H1 (cell line): ENCODE results near the gene GRK3.

ENCODE experiments used
- CTBP2 ChIP-seq: IDR thresholded peaks from 2 replicates; pipeline ENCODE4 v1.7.0; 2011; ENCODE audit warnings: borderline replicate concordance, mild to moderate bottlenecking, moderate library complexity, mixed read lengths, low read length; ENCODE audit not compliant: insufficient read depth, insufficient read length
- EP300 ChIP-seq, 2 experiments: IDR thresholded peaks; 1 replicate in 1 of 2; 2 replicates in 1 of 2; pipeline ENCODE4 v1.6.1; 2011 to 2012; ENCODE audit warnings: low read depth in 2 of 2, low read length in 2 of 2, mild to moderate bottlenecking in 2 of 2, borderline replicate concordance in 1 of 2, inconsistent platforms in 1 of 2, moderate library complexity in 1 of 2
- EZH2 ChIP-seq: fragments of 200-600 bp; sonication (generic); IDR thresholded peaks from 2 replicates; pipeline ENCODE4 v1.7.1; 2012; ENCODE audit warnings: low read depth, mild to moderate bottlenecking, moderate library complexity, low read length, inconsistent platforms; ENCODE audit not compliant: severe bottlenecking
- JUN ChIP-seq: IDR thresholded peaks from 2 replicates; pipeline ENCODE4 v1.6.1; 2011; ENCODE audit warnings: low read depth, mild to moderate bottlenecking, improper control_type of control experiment, low read length
- NANOG ChIP-seq: IDR thresholded peaks from 2 replicates; pipeline ENCODE4 v1.6.1; 2011; ENCODE audit warnings: low read length, low read depth, mild to moderate bottlenecking, inconsistent platforms; ENCODE audit not compliant: insufficient read depth, poor library complexity, severe bottlenecking
- POLR2A ChIP-seq, 2 experiments: IDR thresholded peaks; 1 replicate in 1 of 2; 2 replicates in 1 of 2; pipeline ENCODE4 v1.6.1; 2011; ENCODE audit warnings: low read depth in 2 of 2, low read length in 2 of 2, mild to moderate bottlenecking in 2 of 2; ENCODE audit errors: control extremely low read depth in 1 of 2
- POLR2AphosphoS5 ChIP-seq: IDR thresholded peaks from 2 replicates; pipeline ENCODE4 v1.6.1; 2011; ENCODE audit warnings: low read depth, low read length
- SP2 ChIP-seq: IDR thresholded peaks from 2 replicates; pipeline ENCODE4 v1.6.1; 2012; ENCODE audit warnings: mild to moderate bottlenecking, low read length, inconsistent platforms
- TAF1 ChIP-seq: IDR thresholded peaks from 2 replicates; pipeline ENCODE4 v1.6.1; 2011; ENCODE audit warnings: mild to moderate bottlenecking, low read depth, low read length
- TCF12 ChIP-seq: IDR thresholded peaks from 2 replicates; pipeline ENCODE4 v1.6.1; 2011; ENCODE audit warnings: low read depth, mild to moderate bottlenecking, low read length
- TF ChIP-seq, protein P1 (sequence below), 3 experiments: IDR thresholded peaks; 1 replicate in 2 of 3; 2 replicates in 1 of 3; pipeline versions ENCODE4 v1.5.1 to v1.6.1; 2011; ENCODE audit warnings: low read length in 3 of 3, mild to moderate bottlenecking in 3 of 3, inconsistent platforms in 2 of 3, low read depth in 1 of 3, moderate library complexity in 1 of 3; ENCODE audit not compliant: insufficient read depth in 1 of 3; ENCODE audit errors: control extremely low read depth in 1 of 3
- TF ChIP-seq, protein P2 (sequence below): IDR thresholded peaks from 2 replicates; pipeline ENCODE4 v1.6.1; 2011; ENCODE audit warnings: low read depth, mild to moderate bottlenecking, low read length; ENCODE audit not compliant: insufficient read depth
- TF ChIP-seq, protein P3 (sequence below): IDR thresholded peaks from 2 replicates; pipeline ENCODE4 v1.6.1; 2012; ENCODE audit warnings: inconsistent platforms

DNA sequence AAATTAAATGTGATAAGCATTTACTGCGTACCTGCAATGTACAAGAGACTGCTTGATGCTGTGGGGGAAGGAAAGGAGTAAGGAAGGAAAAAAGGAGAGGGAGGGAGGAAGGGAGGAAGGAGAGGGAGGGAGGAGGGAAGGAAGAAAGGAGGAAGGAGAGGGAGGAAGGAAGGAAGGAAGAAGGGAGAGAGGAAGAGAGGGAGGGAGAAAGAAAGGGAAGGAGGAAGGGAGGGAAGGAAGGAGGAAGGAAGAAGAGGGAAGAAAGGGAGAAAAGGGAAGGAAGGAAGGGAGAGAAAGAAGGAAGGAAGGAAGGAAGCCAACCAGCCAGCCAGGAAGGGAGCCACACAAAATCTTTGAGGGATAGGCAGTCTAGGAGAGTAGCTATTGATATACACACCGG, 133.5 kb downstream of the GRK3 start:
- no peak for TF ChIP-seq NANOG
- TF ChIP-seq, protein P1, sequence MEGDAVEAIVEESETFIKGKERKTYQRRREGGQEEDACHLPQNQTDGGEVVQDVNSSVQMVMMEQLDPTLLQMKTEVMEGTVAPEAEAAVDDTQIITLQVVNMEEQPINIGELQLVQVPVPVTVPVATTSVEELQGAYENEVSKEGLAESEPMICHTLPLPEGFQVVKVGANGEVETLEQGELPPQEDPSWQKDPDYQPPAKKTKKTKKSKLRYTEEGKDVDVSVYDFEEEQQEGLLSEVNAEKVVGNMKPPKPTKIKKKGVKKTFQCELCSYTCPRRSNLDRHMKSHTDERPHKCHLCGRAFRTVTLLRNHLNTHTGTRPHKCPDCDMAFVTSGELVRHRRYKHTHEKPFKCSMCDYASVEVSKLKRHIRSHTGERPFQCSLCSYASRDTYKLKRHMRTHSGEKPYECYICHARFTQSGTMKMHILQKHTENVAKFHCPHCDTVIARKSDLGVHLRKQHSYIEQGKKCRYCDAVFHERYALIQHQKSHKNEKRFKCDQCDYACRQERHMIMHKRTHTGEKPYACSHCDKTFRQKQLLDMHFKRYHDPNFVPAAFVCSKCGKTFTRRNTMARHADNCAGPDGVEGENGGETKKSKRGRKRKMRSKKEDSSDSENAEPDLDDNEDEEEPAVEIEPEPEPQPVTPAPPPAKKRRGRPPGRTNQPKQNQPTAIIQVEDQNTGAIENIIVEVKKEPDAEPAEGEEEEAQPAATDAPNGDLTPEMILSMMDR (IDR thresholded peaks at IDR 0.05; ENCODE audit: control extremely low read depth in 1 of 3, insufficient read depth in 1 of 3, low read depth in 1 of 3, low read length in 3 of 3) = no peak
- TF ChIP-seq EZH2 = no peak
- no peak for TF ChIP-seq POLR2A (IDR thresholded peaks at IDR 0.05; ENCODE audit: control extremely low read depth in 1 of 2, low read depth in 2 of 2, low read length in 2 of 2)
- TF ChIP-seq POLR2AphosphoS5 = no peak
- no peak for TF ChIP-seq EP300 (IDR thresholded peaks at IDR 0.05; ENCODE audit: borderline replicate concordance in 1 of 2, low read depth in 2 of 2, low read length in 2 of 2)
- TF ChIP-seq, protein P2, sequence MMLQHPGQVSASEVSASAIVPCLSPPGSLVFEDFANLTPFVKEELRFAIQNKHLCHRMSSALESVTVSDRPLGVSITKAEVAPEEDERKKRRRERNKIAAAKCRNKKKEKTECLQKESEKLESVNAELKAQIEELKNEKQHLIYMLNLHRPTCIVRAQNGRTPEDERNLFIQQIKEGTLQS = no peak
- TF ChIP-seq, protein P3, sequence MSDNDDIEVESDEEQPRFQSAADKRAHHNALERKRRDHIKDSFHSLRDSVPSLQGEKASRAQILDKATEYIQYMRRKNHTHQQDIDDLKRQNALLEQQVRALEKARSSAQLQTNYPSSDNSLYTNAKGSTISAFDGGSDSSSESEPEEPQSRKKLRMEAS = no peak
- TF ChIP-seq TCF12 = no peak
- TF ChIP-seq CTBP2 = no peak
- no peak for TF ChIP-seq TAF1
- no peak for TF ChIP-seq SP2
- TF ChIP-seq JUN = no peak
